Vagina (tissue), 2 donors: ENCODE results near the gene IGFN1. TPM values are rescaled to one million over a fixed set of nuclear protein-coding genes. Genes with fewer than 3 reads are reported as not detected.

Experiments
- DNase-seq, 2 donors: peaks; one replicate each; pipeline ENCODE4 v3.0.0-alpha.2; 2017; ENCODE audit errors: extremely low spot score in 2 of 2
- H3K27ac ChIP-seq: fragments of 200-600 bp; sonication (generic); one replicate; pipeline ENCODE4 v1.5.1; 2019
- H3K27me3 ChIP-seq: fragments of 200-600 bp; sonication (generic); one replicate; pipeline ENCODE4 v1.5.1; 2019
- H3K36me3 ChIP-seq, 2 donors: fragments of 200-600 bp; sonication (generic); one replicate each; pipeline ENCODE4 v1.5.1; 2017 to 2019
- H3K4me1 ChIP-seq: fragments of 200-600 bp; sonication (generic); one replicate; pipeline ENCODE4 v1.5.1; 2019
- H3K4me3 ChIP-seq, 2 donors: fragments of 200-600 bp; sonication (generic); 1 replicate in 1 of 2; 2 replicates in 1 of 2; pipeline ENCODE4 v1.5.1; 2016 to 2019
- H3K9me3 ChIP-seq: fragments of 200-600 bp; sonication (generic); one replicate; pipeline ENCODE4 v1.5.1; 2019
- CTCF ChIP-seq, 3 experiments: fragments of 450-650 bp in 2 of 3; fragments of 200-600 bp in 1 of 3; sonication (generic) in 1 of 3; IDR thresholded peaks; one replicate each; pipeline ENCODE4 v1.5.1; 2017 to 2019; ENCODE audit warnings: antibody characterized with exemption in 3 of 3, mild to moderate bottlenecking in 2 of 3, moderate library complexity in 2 of 3
- POLR2A ChIP-seq, 2 donors: fragments of 450-650 bp; IDR thresholded peaks; one replicate each; pipeline ENCODE4 v1.6.1; 2017; ENCODE audit warnings: antibody characterized with exemption in 2 of 2, mild to moderate bottlenecking in 2 of 2, moderate library complexity in 2 of 2
- POLR2AphosphoS5 ChIP-seq, 2 donors: sonication (generic); formaldehyde crosslinking; IDR thresholded peaks; one replicate each; pipeline ENCODE4 v1.9.0; 2017; ENCODE audit warnings: antibody characterized with exemption in 2 of 2, mild to moderate bottlenecking in 2 of 2, low read depth in 1 of 2; ENCODE audit not compliant: insufficient read depth in 1 of 2
- intact Hi-C: fragments of 100-400 bp; cut with DNase I; formaldehyde crosslinking; loops from one replicate; pipeline ENCODE4 v1.15.1; 2023
- total RNA-seq: library from RNA; depleted of rRNA; stranded (reverse); fragments of >200 nt; gene quantifications from one replicate; pipeline ENCODE4 v1.2.3, GENCODE V29; 2016

IGFN1 gene
- total RNA-seq, 1 donor from 2014 or later: not detected

GRCh38 chr1:201260648-201261311 lies 70.2 kb downstream of the IGFN1 start:
- peaks cover 22% of the 10 kb centered on the region for H3K4me1 ChIP-seq
- no peaks in the 10 kb centered on the region for H3K9me3 ChIP-seq
- peak; percentile 55 to 87 for DNase-seq
- intact Hi-C loops: no loop called here
- TF ChIP-seq POLR2AphosphoS5 (IDR thresholded peaks at IDR 0.05; ENCODE audit: insufficient read depth in 1 of 2, low read depth in 1 of 2): no peak
- no peak overlapping the region for H3K27ac ChIP-seq
- no peaks in the 10 kb centered on the region for H3K36me3 ChIP-seq
- H3K4me3 ChIP-seq: no peak overlapping the region
- no peaks in the 10 kb centered on the region for H3K27me3 ChIP-seq

GRCh38 chr1:201261771-201262547 lies 71.3 kb downstream of the IGFN1 start:
- Histone ChIP-seq H3K27ac (no peak overlapping the region), H3K9me3 (no peaks in the 10 kb centered on the region), H3K4me3 (no peak overlapping the region), H3K27me3 (no peaks in the 10 kb centered on the region), H3K36me3 (no peaks in the 10 kb centered on the region), H3K4me1 (peaks cover 22% of the 10 kb centered on the region)
- no peak for TF ChIP-seq POLR2AphosphoS5 (IDR thresholded peaks at IDR 0.05; ENCODE audit: insufficient read depth in 1 of 2, low read depth in 1 of 2)
- TF ChIP-seq POLR2A (IDR thresholded peaks at IDR 0.05): no peak
- TF ChIP-seq CTCF (IDR thresholded peaks at IDR 0.05): no peak
- intact Hi-C loops: no loop called here
- peak in 1 of 2 donors; percentile 93 for DNase-seq

- no peaks in the 10 kb centered on the region for H3K27me3 ChIP-seq
- H3K36me3 ChIP-seq: no peaks in the 10 kb centered on the region
- peaks cover 22% of the 10 kb centered on the region for H3K4me1 ChIP-seq
- intact Hi-C loops: no loop called here
- no peaks in the 10 kb centered on the region for H3K9me3 ChIP-seq
- H3K4me3 ChIP-seq: no peak overlapping the region
- DNase-seq: peak in 1 of 2 donors; percentile 58
- TF ChIP-seq CTCF (IDR thresholded peaks at IDR 0.05) (no peak), POLR2A (IDR thresholded peaks at IDR 0.05) (no peak), POLR2AphosphoS5 (IDR thresholded peaks at IDR 0.05; ENCODE audit: insufficient read depth in 1 of 2, low read depth in 1 of 2) (no peak)
- no peak overlapping the region for H3K27ac ChIP-seq
Measured at GRCh38 chr1:201262963-201263608, 72.5 kb downstream of the IGFN1 start.

- intact Hi-C loops: no loop called here
- Histone ChIP-seq H3K9me3 (no peaks in the 10 kb centered on the region), H3K36me3 (no peaks in the 10 kb centered on the region), H3K27me3 (no peaks in the 10 kb centered on the region), H3K4me1 (peaks cover 29% of the 10 kb centered on the region), H3K4me3 (no peak overlapping the region), H3K27ac (no peak overlapping the region)
- TF ChIP-seq POLR2AphosphoS5 (IDR thresholded peaks at IDR 0.05; ENCODE audit: insufficient read depth in 1 of 2, low read depth in 1 of 2) (no peak), POLR2A (IDR thresholded peaks at IDR 0.05) (no peak), CTCF (IDR thresholded peaks at IDR 0.05) (no peak)
- peak in 1 of 2 donors; percentile 85 for DNase-seq
Measured at GRCh38 chr1:201264072-201264471, 73.4 kb downstream of the IGFN1 start.

- Histone ChIP-seq H3K4me3 (no peak overlapping the region), H3K27ac (no peak overlapping the region), H3K36me3 (no peaks in the 10 kb centered on the region), H3K4me1 (peaks cover 27% of the 10 kb centered on the region), H3K9me3 (no peaks in the 10 kb centered on the region), H3K27me3 (no peaks in the 10 kb centered on the region)
- TF ChIP-seq CTCF (IDR thresholded peaks at IDR 0.05) (no peak), POLR2A (IDR thresholded peaks at IDR 0.05) (no peak)
- intact Hi-C loops: no loop called here
- DNase-seq: no peak
Measured at GRCh38 chr1:201264554-201264953, 73.9 kb downstream of the IGFN1 start.
